HS-5 (cell line): ENCODE measurements around the gene RDH14.
A peak's percentile ranks its signal among the peaks of the same experiment; 100 is the strongest.

Source experiments
- DNase-seq: peaks from one replicate; pipeline ENCODE4 v3.0.0-alpha.2; 2012; ENCODE audit warnings: low read depth

The RDH14 gene

GRCh38 chr2:18560031-18560796 is at the start of gene RDH14:
TSS of gene RDH14 (minus strand) at chr2:18560653. CDS start at chr2:18560572, 81 bp downstream.
- DNase-seq: peak; percentile 64

- no peak for DNase-seq
Measured at GRCh38 chr2:18610090-18610489, 49.6 kb upstream of the RDH14 start.

DNA sequence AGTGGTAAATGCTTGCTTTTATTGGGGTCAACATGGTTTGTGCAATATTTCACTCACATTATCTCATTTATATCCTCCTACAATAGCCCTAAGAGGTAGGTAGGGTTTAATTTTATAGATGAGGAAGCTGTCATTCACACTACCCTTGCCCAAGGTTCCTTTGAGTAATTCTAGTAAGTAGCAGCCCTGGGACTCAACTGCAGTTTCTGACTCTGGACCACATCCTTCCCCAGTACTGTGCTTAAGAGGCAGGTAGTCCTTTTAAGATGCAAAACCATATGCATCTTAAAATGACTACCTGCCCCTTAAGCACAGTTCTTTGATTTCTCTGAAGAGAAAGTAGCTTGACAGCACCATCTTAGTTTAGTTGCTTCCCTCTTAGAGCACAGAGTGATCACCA is 44.7 kb upstream of the RDH14 start:
- DNase-seq: no peak

DNA sequence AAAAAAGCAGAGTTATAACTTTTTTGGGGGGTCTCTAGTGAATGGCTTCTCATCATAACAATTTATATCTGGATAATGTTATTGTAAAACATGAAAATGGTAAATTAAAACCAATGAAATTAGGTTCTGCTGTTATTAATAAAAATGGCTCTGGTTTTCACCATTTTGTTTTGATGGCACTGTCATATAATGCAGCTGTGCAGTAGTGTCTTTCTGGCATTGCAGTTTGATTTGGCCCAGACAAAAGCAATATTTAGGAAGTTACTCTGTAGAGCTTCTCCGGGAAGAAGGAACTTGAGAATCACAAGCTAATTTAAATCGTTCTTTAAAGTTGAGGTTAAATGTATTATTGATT is 44.1 kb upstream of the RDH14 start:
- no peak for DNase-seq

GRCh38 chr2:18603854-18604530 is 43.5 kb upstream of the RDH14 start:
- no peak for DNase-seq

- no peak for DNase-seq
Measured at GRCh38 chr2:18602298-18602697, 41.8 kb upstream of the RDH14 start.

DNA sequence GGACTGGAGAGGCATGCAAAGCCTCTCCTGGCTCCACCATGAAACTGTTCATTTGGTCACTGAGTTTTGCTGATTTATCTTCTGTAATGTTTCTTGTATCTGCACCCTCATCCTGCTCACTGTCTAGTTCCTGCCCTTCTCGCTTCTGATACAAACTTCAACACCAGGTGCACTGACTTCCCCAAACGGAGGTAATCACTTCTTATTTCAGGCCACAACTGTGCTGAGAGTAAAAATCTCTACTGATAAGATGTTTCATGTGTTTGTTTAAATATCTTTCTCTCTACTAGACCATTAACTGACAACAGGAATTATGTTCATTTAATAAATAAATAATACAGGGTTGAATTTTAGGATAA is 39.8 kb upstream of the RDH14 start:
- DNase-seq: no peak

GRCh38 chr2:18599509-18600254 is 39.2 kb upstream of the RDH14 start:
- peak; percentile 47 for DNase-seq

- DNase-seq: no peak
Measured at GRCh38 chr2:18598848-18599484, 38.5 kb upstream of the RDH14 start.

DNA sequence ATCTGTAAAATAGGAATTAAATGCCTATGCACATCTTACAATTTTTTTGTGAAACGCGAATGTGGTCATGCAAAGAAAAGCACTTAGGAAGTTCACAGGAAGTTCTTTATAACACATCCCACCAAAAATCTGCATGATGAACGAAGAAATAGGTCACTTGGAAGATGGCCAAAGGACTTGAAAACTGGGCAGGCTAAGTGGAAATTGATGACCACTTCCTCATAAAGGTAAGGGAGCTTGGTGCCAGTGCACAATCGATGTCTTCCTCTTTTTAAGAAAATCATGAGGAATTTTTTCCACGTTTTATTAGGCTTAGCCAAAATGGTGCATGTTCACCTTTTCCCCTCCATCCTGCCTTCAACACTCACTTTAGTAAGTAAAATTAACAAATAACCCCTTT is 37.2 kb upstream of the RDH14 start:
- no peak for DNase-seq

- DNase-seq: no peak
Measured at GRCh38 chr2:18596993-18597392, 36.5 kb upstream of the RDH14 start.

GRCh38 chr2:18593496-18593895 is 33.0 kb upstream of the RDH14 start:
- no peak for DNase-seq

GRCh38 chr2:18592372-18592771 is 31.9 kb upstream of the RDH14 start:
- DNase-seq: no peak

DNA sequence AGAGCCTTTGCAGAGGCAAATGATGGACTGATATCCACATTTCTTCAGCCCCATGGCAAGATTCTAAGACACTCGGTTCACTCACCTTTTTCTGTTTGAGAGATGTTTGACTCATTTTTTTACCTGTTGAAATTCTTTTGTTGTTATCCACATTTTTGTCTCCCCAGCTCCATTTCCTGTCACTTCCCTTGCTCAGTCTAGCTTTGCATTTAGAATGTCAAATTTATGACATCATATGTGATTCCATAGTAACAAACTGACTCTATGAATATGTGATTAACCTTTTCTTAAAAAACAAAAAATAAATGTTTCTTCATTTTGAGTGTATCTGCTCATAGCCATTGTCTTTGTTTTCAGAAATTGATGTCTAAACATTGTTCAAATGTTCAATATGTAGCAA is 28.9 kb upstream of the RDH14 start, which contains the start of gene NT5C1B:
NT5C1B (minus strand) TSS at position 216 of the 400 bp plus-strand sequence; CDS start at position 115, 101 bp downstream.
- no peak for DNase-seq

GRCh38 chr2:18588802-18589201 is 28.3 kb upstream of the RDH14 start:
- no peak for DNase-seq

GRCh38 chr2:18588049-18588448 is 27.6 kb upstream of the RDH14 start:
- DNase-seq: no peak

DNA sequence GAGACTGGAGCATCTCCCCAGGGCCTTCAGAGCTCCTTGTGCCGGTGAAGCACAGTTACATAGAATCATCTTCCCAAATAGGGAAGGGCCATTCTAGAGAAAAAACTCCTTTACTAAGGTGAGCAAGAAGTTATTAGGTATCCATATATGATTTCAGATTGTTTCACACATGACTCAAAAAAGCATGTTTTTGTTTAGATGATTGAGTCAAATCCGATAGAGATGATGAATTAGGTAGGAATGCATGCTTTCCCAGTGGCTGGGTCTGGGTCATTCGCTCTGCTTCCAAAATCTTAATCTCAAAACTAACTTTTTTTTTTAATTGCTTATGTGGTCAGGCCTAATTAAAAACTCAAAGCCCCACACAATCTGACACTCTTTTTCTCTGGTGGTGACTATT is 25.1 kb upstream of the RDH14 start:
- DNase-seq: peak; percentile 33

- DNase-seq: no peak
Measured at GRCh38 chr2:18584608-18584954, 24.1 kb upstream of the RDH14 start.

DNA sequence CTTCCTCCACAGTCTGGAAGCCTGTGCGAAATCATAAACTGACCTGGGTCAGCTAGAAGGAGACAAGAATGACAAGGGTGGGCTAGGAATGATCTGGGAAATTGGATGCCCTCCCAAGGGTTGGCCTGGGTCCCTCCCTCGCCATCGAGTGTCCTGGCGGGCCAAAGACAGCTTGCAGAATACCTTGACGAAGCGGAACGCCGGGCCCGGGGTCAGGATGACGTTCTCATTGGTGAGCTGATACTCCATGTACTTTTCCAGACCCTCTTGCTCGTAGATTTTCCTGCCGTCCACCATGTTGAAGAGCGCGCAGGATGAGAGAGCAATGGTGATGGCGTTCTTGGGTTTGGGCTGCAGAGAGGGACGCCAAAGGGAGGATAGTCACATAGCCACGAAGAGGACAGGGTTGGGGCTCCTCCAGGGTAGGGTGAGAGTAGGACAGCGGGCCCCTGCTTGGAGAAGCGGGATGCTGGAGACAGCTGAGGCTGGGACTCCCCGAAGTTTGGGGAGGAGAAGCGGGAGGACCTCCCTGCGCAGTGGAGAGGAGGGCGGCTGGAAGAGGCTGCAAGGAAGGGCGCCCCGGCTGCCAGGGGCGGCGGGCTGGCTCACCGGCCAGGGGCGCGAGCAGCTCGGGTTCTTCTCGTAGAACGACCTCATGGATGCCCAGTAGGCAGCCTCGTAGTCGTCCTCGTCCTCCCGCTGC is 23.6 kb upstream of the RDH14 start:
- DNase-seq: no peak

- no peak for DNase-seq
Measured at GRCh38 chr2:18580606-18581005, 20.2 kb upstream of the RDH14 start.

DNA sequence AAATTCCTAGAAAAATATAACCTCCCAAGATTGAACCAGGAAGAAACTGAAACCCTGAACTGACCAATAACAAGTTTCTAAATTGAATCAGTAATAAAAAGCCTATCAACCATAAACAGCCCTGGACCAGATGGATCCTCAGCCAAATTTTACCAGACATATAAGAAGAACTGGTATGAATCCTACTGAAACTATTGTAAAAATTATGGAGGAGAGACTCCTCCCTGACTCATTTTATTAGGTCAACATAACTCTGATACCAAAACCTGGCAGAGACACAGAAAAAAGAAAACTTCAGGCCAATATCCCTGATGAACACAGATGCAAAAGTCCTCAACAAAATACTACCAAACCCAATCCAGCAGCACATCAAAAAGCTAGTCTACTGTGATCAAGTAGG is 17.6 kb upstream of the RDH14 start:
- DNase-seq: no peak

DNA sequence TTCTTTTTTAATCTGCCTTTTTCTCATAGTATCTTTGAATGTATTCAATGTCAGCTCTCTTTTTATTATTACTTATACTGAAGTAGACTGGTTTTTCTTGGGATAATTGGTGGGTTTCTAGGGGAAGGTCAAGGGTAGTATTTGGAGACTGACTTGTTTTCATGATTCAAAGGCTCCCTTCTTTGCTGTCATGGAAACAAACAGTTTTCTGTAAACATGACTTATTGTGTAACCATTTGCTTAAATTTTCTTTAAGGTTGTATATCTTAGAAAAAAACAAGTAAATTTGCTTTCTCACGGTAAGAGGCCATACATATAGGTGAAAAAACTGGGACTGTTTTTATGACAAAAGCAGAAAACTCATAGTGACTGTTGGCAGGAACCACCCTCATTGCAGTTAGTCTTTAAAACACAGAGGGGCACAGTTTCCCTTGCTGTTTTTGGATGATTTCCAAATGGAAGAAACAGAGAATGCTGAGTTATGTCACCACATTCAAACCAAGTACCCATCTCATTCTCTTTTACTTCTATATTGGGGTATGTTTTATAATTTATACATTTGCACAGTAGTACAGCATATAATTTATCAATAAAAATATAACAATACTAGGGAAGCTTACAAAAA is 5.8 kb upstream of the RDH14 start:
- no peak for DNase-seq
